HG03280 (cell line): ENCODE data around the gene NTM.
A peak's percentile ranks its signal among the peaks of the same experiment; 100 is the strongest.

Experiments
- ATAC-seq: cut with Tn5 transposase; IDR thresholded peaks from one replicate; pipeline ENCODE4 v1.9.1; 2021; ENCODE audit warnings: mild to moderate bottlenecking, moderate library complexity; ENCODE audit not compliant: unreplicated experiment

Gene NTM

GRCh38 chr11:132024587-132025295, 654.3 kb downstream of the NTM start:
- no peak for ATAC-seq

GRCh38 chr11:132026746-132027145, 656.3 kb downstream of the NTM start:
- ATAC-seq = no peak

- peak; percentile 68 for ATAC-seq
Measured at GRCh38 chr11:132028380-132029240, 658.2 kb downstream of the NTM start.

GRCh38 chr11:132030896-132031295, 660.5 kb downstream of the NTM start:
- no peak for ATAC-seq

- no peak for ATAC-seq
Measured at GRCh38 chr11:132032555-132032954, 662.1 kb downstream of the NTM start.

GRCh38 chr11:132033051-132033450, 662.6 kb downstream of the NTM start:
- no peak for ATAC-seq

- no peak for ATAC-seq
Measured at GRCh38 chr11:132035228-132035627, 664.8 kb downstream of the NTM start.

- no peak for ATAC-seq
Measured at GRCh38 chr11:132035766-132036165, 665.4 kb downstream of the NTM start.

- no peak for ATAC-seq
Measured at GRCh38 chr11:132036220-132036619, 665.8 kb downstream of the NTM start.

GRCh38 chr11:132036746-132037466, 666.5 kb downstream of the NTM start:
- no peak for ATAC-seq

GRCh38 chr11:132037467-132037862, 667.0 kb downstream of the NTM start:
- no peak for ATAC-seq

GRCh38 chr11:132037956-132038355, 667.5 kb downstream of the NTM start:
- ATAC-seq = no peak

GRCh38 chr11:132039521-132039920, 669.1 kb downstream of the NTM start:
- no peak for ATAC-seq

- ATAC-seq = no peak
Measured at GRCh38 chr11:132042296-132042695, 671.9 kb downstream of the NTM start.

GRCh38 chr11:132043714-132044113, 673.3 kb downstream of the NTM start:
- no peak for ATAC-seq

GRCh38 chr11:132045107-132045506, 674.7 kb downstream of the NTM start:
- no peak for ATAC-seq

GRCh38 chr11:132046288-132046865, 676.0 kb downstream of the NTM start:
- ATAC-seq = no peak

- no peak for ATAC-seq
Measured at GRCh38 chr11:132047167-132047566, 676.8 kb downstream of the NTM start.

- no peak for ATAC-seq
Measured at GRCh38 chr11:132048040-132048439, 677.6 kb downstream of the NTM start.

- ATAC-seq = no peak
Measured at GRCh38 chr11:132049205-132049604, 678.8 kb downstream of the NTM start.

- ATAC-seq = no peak
Measured at GRCh38 chr11:132050049-132050448, 679.6 kb downstream of the NTM start.
